CD4-positive, alpha-beta T cell treated with Interferon alpha-2 for 1 hour (primary cell): Measurements from ENCODE around the gene CLTA.
"Not testable (repeated sequence)": the region's sequence is repeated elsewhere in the genome, so short reads cannot be mapped to it uniquely, and the experiment has no call there.

Experiments used
- DNase-seq, 2 donors: peaks; one replicate each; pipeline ENCODE4 v3.0.0-alpha.2; 2020 to 2022

CLTA gene

GRCh38 chr9:36158917-36159316, 31.8 kb upstream of the CLTA start:
- no peak for DNase-seq

DNA sequence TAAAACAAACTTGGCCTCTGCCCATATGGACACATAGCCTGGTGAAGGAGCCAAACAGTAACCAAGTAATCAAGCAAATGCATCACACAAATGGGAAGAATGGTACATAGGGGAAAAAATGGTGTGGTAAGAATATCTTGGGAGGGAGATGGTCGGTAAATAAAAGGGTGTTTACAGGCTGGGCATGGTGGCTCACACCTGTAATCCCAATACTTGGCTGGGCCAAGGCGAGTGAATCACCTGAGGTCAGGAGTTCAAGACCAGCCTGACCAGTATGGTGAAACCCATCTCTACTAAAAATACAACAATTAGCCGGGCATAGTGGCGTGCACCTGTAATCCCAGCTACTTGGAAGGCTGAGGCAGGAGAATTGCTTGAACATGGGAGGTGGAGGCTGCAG, 31.2 kb upstream of the CLTA start:
- not testable (repeated sequence) for DNase-seq

- not testable (repeated sequence) for DNase-seq
Measured at GRCh38 chr9:36160126-36160525, 30.6 kb upstream of the CLTA start.

GRCh38 chr9:36161187-36161586, 29.5 kb upstream of the CLTA start:
- DNase-seq, result no peak

DNA sequence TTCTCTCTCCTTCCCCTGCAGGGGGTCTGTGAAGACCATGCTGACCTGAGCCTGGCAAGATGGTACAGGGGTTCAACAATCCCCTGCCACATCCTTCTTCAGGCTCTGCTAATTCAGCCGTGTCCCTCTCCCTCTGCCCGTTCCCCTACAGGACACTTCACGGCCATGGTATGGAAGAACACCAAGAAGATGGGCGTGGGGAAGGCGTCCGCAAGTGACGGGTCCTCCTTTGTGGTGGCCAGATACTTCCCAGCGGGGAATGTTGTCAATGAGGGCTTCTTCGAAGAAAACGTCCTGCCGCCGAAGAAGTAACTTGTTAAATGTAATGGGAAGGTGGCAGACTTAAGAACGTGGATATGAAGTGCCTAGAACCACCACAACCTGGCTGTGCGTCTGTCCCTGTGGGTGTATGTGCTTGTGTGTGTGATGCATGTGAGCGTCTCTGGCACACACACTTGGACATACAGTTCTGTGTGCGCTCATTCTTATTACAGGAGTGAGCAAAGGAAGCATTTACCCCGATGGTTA, 28.4 kb upstream of the CLTA start:
- DNase-seq, result no peak

GRCh38 chr9:36163049-36163785, 27.5 kb upstream of the CLTA start:
- DNase-seq, result no peak

DNA sequence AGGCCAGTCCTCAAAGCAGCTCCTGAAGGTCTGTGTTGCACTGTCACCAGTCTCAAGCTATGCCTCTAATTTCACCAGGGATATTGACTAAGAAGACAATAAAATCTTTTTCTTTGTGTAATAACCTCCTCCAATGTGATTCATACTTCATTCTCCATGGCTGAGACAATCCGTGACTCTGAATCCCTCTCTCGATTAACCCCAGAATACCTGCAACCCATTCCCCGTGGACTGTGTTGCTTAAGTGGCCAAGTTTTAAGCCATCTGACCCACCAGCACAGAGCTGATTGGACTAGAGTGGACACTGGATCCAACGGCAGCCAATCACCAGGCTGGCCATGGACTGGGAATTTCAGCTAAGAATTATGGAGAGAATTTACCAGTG, 26.9 kb upstream of the CLTA start:
- DNase-seq, result no peak

GRCh38 chr9:36164372-36164771, 26.3 kb upstream of the CLTA start:
- no peak for DNase-seq

DNA sequence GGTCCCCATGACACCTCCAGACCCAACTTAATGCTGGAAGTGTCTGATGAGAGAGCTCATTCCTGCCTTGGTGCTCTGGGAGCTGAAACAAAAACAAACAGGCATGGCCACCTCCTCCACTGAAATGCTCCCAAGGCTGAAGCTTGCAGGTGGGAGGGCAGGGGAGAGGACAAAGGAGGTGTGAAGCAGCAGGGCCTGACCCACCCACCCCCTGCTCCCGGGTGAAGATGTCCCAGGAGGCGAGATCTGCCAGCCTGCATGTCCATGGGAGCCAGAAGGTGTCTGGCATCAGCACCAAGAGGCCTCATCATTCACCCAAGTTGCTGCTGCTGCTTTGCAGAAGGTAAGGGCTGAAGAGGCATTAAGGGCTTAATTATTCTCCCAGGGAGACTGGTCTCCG, 25.7 kb upstream of the CLTA start:
- DNase-seq, result no peak

GRCh38 chr9:36165826-36166167, 24.9 kb upstream of the CLTA start:
- no peak for DNase-seq

DNA sequence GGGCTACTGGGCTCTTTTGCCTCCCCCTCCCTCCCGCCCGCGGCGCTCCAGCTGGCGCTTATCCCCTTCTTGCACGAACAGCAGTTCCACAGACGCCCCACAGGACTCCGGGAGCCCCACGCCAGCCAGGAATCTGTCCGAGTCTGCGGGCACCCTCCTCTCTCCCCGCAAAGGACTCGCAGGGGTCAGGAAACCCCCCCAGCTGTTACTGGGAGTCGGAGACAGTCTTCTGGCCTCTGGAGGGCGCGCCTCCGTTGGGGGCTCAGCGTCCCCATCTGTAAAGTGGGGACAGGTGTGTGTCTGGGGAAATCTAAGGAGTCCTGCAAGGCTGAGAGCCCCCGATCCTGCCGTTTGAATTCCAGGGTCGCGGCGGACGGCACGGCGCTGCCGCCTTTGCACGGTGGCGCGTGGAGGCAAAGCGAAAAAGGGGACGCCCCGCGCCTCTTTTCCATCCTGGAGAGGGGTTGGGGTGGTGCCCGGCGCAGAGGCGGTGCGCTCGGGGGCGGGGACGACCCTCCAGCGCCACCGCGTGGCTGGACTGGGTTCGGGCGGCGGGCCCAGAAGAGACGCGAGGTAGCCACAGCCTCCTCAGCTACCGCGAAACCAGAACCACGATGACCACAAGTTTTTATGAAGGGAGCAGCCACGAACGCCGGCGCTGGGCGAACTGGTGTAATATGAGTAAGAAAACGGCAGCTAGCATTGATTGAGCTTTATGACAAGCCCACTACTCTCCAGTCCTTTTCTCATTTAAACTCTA, 24.4 kb upstream of the CLTA start:
- DNase-seq, result peak; percentile 80 to 88

DNA sequence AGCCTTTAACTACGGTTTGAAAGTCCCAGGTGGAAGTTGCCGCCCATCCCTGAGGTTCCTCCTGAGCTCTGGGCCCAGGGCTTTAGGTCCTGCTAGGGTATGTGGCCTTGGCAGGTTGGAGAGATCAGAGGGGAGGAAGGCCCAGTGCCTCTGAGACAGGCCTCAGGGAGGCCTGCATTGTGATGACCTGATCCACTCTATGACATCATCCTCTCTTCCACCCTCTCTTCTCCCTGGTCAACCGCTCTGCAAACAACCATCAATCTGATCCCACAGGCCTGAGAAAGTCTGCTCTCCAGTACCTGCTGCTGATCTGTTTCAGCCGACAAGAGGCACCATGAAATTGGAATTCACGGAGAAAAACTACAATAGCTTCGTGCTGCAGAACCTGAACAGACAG, 21.6 kb upstream of the CLTA start, which contains the start of gene CCIN:
CCIN (plus strand) TSS at position 223 of the 400 bp plus-strand sequence; CDS start at position 338, 115 bp downstream.
- DNase-seq, result no peak

DNA sequence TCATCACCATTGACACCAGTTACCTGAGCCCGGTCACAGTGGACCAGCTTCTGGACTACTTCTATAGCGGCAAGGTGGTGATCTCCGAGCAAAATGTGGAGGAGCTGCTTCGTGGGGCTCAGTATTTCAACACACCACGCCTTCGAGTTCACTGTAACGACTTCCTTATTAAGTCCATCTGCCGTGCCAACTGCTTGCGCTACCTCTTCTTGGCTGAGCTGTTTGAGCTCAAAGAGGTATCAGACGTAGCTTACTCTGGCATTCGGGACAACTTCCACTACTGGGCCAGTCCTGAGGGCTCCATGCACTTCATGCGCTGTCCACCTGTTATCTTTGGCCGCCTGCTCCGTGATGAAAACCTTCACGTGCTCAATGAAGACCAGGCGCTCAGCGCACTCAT, 21.0 kb upstream of the CLTA start:
- DNase-seq, result no peak

- no peak for DNase-seq
Measured at GRCh38 chr9:36170531-36170930, 20.2 kb upstream of the CLTA start.

DNA sequence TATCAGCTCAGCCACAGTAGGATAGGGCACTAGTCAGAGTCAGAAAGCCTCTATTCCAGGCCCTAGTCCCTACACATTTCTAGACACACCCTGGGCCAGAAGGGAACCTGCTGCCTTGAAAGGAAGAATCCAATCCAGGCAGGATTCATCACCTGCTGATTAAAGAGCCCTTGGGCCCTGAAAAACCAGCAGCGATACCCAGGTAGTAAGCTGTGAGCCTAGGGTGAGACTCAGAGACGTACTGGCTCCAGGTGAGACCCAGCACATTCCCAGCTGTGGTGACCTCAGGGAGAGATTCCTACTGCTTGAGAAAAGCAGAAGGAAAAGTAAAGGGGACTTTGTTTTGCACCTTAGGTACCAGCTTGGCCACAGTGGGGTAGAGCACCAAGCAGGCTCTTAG, 16.9 kb upstream of the CLTA start:
- DNase-seq, result no peak

GRCh38 chr9:36174271-36174670, 16.4 kb upstream of the CLTA start:
- DNase-seq, result no peak

DNA sequence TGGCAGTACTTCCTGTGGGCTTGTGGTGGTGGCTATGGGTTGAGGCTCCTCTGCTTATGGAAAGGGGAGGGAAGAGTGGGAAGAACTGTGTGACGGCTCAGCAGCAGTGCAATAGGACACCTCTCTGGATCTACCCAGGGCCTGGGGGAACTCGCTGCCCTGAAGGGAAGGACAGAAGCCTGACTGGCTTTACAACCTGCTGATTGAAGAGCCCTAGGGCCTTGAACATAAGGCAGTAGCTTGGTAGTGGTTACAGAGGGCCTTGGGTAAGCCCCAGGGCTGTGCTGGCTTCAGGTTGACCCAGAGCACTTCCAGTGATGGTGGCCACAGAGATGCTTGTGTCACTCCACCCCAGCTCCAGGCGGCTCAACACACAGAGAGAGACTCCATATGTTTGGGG, 16.0 kb upstream of the CLTA start:
- DNase-seq, result no peak

GRCh38 chr9:36175209-36175608, 15.5 kb upstream of the CLTA start:
- not testable (repeated sequence) for DNase-seq

DNA sequence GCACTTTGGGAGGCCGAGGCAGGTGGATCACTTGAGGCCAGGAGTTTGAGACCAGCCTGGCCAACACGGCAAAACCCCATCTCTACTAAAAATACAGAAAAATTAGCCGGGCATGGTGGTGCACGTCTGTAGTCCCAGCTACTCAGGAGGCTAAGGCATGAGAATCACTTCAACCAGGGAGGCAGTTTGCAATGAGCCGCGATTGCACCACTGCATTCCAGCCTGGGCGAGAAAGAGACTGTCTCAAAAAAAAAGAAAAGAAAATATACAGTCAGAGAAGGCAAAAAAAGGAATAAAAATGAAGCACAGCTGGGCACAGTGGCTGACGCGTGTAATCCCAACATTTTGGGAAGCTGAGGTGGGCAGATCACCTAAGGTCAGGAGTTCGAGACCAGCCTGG, 14.2 kb upstream of the CLTA start:
- not testable (repeated sequence) for DNase-seq

DNA sequence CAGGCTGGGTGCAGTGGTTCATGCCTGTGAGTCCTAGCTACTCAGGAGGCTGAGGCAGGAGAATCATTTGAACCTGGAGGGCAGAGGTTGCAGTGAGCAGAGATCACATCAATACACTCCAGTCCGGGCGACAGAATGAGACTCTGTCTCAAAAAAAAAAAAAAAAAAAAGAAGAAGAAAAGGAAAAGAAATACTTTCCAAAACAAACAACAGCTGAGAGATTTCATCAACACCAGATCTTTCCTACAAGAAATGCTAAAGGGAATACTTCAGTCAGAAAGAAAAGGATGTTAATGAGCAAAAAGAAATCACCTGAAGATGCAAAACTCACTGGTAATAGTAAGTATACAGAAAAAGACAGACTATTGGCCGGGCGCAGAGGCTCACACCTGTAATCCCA, 13.2 kb upstream of the CLTA start:
- DNase-seq, result no peak

DNA sequence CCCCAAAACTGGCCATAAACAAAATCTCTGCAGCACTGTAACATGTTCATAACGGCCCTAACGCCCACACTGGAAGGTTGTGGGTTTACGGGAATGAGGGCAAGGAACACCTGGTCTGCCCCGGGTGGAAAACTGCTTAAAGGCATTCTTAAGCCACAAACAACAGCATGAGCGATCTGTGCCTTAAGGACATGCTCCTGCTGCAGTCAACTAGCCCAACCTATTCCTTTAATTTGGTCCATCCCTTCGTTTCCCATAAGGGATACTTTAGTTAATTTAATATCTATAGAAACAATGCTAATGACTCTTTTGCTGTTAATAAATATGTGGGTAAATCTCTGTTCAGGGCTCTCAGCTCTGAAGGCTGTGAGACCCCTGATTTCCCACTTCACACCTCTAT, 10.5 kb upstream of the CLTA start:
- DNase-seq, result not testable (repeated sequence)

GRCh38 chr9:36187414-36187813, 3.3 kb upstream of the CLTA start:
- DNase-seq, result no peak

GRCh38 chr9:36188212-36188611, 2.5 kb upstream of the CLTA start:
- no peak for DNase-seq

DNA sequence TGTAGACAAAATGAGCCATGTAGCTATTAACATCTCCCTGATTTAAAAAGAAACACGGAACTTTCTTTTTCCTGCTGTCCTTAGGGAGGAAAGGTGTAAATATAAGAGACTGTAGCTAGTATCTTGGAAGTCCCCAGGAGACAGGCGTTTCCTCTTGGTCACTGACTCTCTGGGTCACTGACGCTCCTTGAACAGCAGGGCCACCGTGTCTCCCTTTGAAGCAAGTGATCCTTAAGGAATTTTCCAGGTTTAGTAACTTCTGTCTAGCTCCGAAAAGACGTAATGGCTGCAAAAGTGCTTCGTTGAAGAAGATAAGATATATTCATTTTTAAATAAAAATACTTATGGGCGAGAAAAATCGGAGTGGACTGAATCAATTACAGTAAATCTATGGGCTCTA, 745 bp upstream of the CLTA start:
- DNase-seq, result no peak
